Rectal smooth muscle tissue (tissue), 1 donor: ENCODE measurements around the gene PIM1.
"Not testable (repeated sequence)": the region's sequence is repeated elsewhere in the genome, so short reads cannot be mapped to it uniquely, and the experiment has no call there.

Source experiments
- H3K27ac ChIP-seq: one replicate; pipeline ENCODE4 v1.7.0; 2013; ENCODE audit warnings: low read depth, low read length, inconsistent platforms
- H3K27me3 ChIP-seq: one replicate; pipeline ENCODE4 v1.7.0; 2013; ENCODE audit warnings: low read length; ENCODE audit not compliant: control insufficient read depth, insufficient read depth
- H3K36me3 ChIP-seq: one replicate; pipeline ENCODE4 v1.7.0; 2013; ENCODE audit warnings: low read length; ENCODE audit not compliant: control insufficient read depth, insufficient read depth
- H3K4me1 ChIP-seq: one replicate; pipeline ENCODE4 v1.7.0; 2013; ENCODE audit warnings: low read length; ENCODE audit not compliant: control insufficient read depth, insufficient read depth
- H3K4me3 ChIP-seq: one replicate; pipeline ENCODE4 v1.7.0; 2013; ENCODE audit warnings: low read length
- H3K9ac ChIP-seq: one replicate; pipeline ENCODE4 v1.7.0; 2013; ENCODE audit warnings: low read length

PIM1 gene

GRCh38 chr6:37190159-37190535, 20.2 kb downstream of the PIM1 start:
- Histone ChIP-seq H3K4me1 (no peaks in the 10 kb centered on the region), H3K36me3 (no peaks in the 10 kb centered on the region), H3K9ac (no peak overlapping the region), H3K27ac (no peak overlapping the region), H3K4me3 (no peak overlapping the region), H3K27me3 (no peaks in the 10 kb centered on the region)

GRCh38 chr6:37192666-37193065, 22.7 kb downstream of the PIM1 start:
- no peaks in the 10 kb centered on the region for H3K27me3 ChIP-seq
- no peaks in the 10 kb centered on the region for H3K36me3 ChIP-seq
- no peak overlapping the region for H3K4me3 ChIP-seq
- H3K27ac ChIP-seq = no peak overlapping the region
- no peak overlapping the region for H3K9ac ChIP-seq
- H3K4me1 ChIP-seq = no peaks in the 10 kb centered on the region

- not testable (repeated sequence) for H3K4me3 ChIP-seq, H3K27me3 ChIP-seq, H3K27ac ChIP-seq, H3K9ac ChIP-seq, H3K36me3 ChIP-seq, H3K4me1 ChIP-seq
Observed at GRCh38 chr6:37194886-37195285, 24.9 kb downstream of the PIM1 start.

- H3K4me1 ChIP-seq, H3K9ac ChIP-seq, H3K27ac ChIP-seq, H3K36me3 ChIP-seq, H3K4me3 ChIP-seq, H3K27me3 ChIP-seq: not testable (repeated sequence)
Observed at GRCh38 chr6:37196451-37196850, 26.5 kb downstream of the PIM1 start.

- H3K4me3 ChIP-seq = no peak overlapping the region
- no peak overlapping the region for H3K27ac ChIP-seq
- no peak overlapping the region for H3K9ac ChIP-seq
- no peaks in the 10 kb centered on the region for H3K36me3 ChIP-seq
- no peaks in the 10 kb centered on the region for H3K27me3 ChIP-seq
- H3K4me1 ChIP-seq = no peaks in the 10 kb centered on the region
Observed at GRCh38 chr6:37200085-37200484, 30.1 kb downstream of the PIM1 start.

GRCh38 chr6:37201726-37202125, 31.8 kb downstream of the PIM1 start:
- Histone ChIP-seq H3K4me1 (no peaks in the 10 kb centered on the region), H3K27ac (no peak overlapping the region)

GRCh38 chr6:37202788-37203491, 33.0 kb downstream of the PIM1 start:
- Histone ChIP-seq H3K4me1 (no peaks in the 10 kb centered on the region), H3K4me3 (no peak overlapping the region), H3K27me3 (no peaks in the 10 kb centered on the region), H3K9ac (no peak overlapping the region), H3K27ac (no peak overlapping the region), H3K36me3 (no peaks in the 10 kb centered on the region)

More at GRCh38 chr6:37201726-37202125, 31.8 kb downstream of the PIM1 start:
- no peaks in the 10 kb centered on the region for H3K27me3 ChIP-seq
- no peak overlapping the region for H3K9ac ChIP-seq
- no peaks in the 10 kb centered on the region for H3K36me3 ChIP-seq
- H3K4me3 ChIP-seq = no peak overlapping the region

GRCh38 chr6:37204014-37204751, 34.2 kb downstream of the PIM1 start:
- H3K27ac ChIP-seq = no peak overlapping the region

GRCh38 chr6:37205175-37205996, 35.4 kb downstream of the PIM1 start:
- H3K4me3 ChIP-seq = no peak overlapping the region
- H3K27me3 ChIP-seq = no peaks in the 10 kb centered on the region
- H3K36me3 ChIP-seq = no peaks in the 10 kb centered on the region
- no peak overlapping the region for H3K9ac ChIP-seq
- H3K4me1 ChIP-seq = no peaks in the 10 kb centered on the region
- no peak overlapping the region for H3K27ac ChIP-seq

More at GRCh38 chr6:37204014-37204751, 34.2 kb downstream of the PIM1 start:
- no peak overlapping the region for H3K9ac ChIP-seq
- no peaks in the 10 kb centered on the region for H3K4me1 ChIP-seq
- no peaks in the 10 kb centered on the region for H3K36me3 ChIP-seq
- H3K27me3 ChIP-seq = no peaks in the 10 kb centered on the region
- H3K4me3 ChIP-seq = no peak overlapping the region

- Histone ChIP-seq H3K4me3 (no peak overlapping the region), H3K9ac (no peak overlapping the region), H3K36me3 (no peaks in the 10 kb centered on the region), H3K27me3 (no peaks in the 10 kb centered on the region), H3K27ac (no peak overlapping the region), H3K4me1 (no peaks in the 10 kb centered on the region)
Observed at GRCh38 chr6:37205997-37206340, 36.0 kb downstream of the PIM1 start.

GRCh38 chr6:37206622-37207021, 36.7 kb downstream of the PIM1 start:
- H3K4me3 ChIP-seq = no peak overlapping the region
- no peak overlapping the region for H3K27ac ChIP-seq
- H3K27me3 ChIP-seq = no peaks in the 10 kb centered on the region
- no peak overlapping the region for H3K9ac ChIP-seq
- no peaks in the 10 kb centered on the region for H3K36me3 ChIP-seq
- no peaks in the 10 kb centered on the region for H3K4me1 ChIP-seq

- H3K27me3 ChIP-seq = no peaks in the 10 kb centered on the region
- H3K9ac ChIP-seq = no peak overlapping the region
- H3K27ac ChIP-seq = no peak overlapping the region
- no peak overlapping the region for H3K4me3 ChIP-seq
- H3K36me3 ChIP-seq = no peaks in the 10 kb centered on the region
- no peaks in the 10 kb centered on the region for H3K4me1 ChIP-seq
Observed at GRCh38 chr6:37207903-37208456, 38.0 kb downstream of the PIM1 start.
